ENCODE data around the gene KIFAP3.

Gene KIFAP3

DNA sequence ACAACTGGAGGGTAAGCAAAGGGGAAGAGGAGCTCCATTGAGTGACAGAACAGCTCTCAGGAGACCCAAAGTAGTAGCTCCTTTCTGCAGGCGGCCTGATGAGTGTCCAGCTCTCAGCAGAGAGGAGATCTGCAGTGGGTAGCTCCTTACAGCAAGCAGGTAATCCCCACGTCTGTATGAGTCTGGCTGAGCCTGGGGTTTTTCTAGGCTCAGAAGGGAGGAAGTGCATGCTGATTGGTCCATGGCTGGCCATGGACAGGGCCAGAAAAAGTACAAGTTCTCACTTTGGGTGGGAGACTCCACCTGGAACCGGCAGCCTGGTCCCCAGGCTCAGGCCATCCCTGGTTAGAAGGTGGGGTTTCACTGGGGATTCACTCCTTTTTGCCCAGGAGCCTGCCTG lies 129.9 kb downstream of the KIFAP3 start:
- H3K27ac ChIP-seq = no peak overlapping the region
- TF ChIP-seq, protein P1, sequence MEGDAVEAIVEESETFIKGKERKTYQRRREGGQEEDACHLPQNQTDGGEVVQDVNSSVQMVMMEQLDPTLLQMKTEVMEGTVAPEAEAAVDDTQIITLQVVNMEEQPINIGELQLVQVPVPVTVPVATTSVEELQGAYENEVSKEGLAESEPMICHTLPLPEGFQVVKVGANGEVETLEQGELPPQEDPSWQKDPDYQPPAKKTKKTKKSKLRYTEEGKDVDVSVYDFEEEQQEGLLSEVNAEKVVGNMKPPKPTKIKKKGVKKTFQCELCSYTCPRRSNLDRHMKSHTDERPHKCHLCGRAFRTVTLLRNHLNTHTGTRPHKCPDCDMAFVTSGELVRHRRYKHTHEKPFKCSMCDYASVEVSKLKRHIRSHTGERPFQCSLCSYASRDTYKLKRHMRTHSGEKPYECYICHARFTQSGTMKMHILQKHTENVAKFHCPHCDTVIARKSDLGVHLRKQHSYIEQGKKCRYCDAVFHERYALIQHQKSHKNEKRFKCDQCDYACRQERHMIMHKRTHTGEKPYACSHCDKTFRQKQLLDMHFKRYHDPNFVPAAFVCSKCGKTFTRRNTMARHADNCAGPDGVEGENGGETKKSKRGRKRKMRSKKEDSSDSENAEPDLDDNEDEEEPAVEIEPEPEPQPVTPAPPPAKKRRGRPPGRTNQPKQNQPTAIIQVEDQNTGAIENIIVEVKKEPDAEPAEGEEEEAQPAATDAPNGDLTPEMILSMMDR (IDR thresholded peaks at IDR 0.05) = no peak
- no peak for TF ChIP-seq ZFX (IDR thresholded peaks at IDR 0.05; ENCODE audit: borderline replicate concordance)

DNA sequence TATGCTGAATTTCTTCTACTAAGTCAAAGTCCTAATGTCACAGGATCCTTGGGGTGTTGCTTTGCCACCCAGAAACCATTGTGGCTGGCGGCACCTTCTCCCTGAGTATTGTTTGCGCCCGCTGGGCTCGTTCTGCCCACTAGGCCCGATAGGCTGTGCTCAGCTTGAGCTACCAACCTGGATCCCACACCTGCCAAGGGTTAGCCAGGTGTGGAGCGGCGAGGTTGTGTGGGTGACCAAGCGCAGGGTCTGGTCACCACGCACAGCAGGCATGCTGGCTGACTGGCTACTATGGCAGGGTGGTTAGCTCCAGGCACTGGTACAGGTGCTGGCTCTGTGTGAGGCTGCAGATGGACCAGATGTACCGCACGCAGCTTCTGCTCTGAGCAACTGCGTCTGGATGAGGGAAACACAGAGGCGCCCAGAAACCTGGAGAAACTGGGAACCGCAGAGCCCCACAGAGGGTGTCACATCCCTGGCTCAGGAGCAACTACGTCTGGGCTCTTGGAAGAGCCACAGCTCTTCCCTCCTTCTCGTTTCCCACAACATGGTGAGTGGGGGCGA lies 130.4 kb downstream of the KIFAP3 start:
- H3K27ac ChIP-seq = no peak overlapping the region
- no peak for TF ChIP-seq ZFX (IDR thresholded peaks at IDR 0.05; ENCODE audit: borderline replicate concordance)
- TF ChIP-seq, protein P1 (IDR thresholded peaks at IDR 0.05) = no peak

DNA sequence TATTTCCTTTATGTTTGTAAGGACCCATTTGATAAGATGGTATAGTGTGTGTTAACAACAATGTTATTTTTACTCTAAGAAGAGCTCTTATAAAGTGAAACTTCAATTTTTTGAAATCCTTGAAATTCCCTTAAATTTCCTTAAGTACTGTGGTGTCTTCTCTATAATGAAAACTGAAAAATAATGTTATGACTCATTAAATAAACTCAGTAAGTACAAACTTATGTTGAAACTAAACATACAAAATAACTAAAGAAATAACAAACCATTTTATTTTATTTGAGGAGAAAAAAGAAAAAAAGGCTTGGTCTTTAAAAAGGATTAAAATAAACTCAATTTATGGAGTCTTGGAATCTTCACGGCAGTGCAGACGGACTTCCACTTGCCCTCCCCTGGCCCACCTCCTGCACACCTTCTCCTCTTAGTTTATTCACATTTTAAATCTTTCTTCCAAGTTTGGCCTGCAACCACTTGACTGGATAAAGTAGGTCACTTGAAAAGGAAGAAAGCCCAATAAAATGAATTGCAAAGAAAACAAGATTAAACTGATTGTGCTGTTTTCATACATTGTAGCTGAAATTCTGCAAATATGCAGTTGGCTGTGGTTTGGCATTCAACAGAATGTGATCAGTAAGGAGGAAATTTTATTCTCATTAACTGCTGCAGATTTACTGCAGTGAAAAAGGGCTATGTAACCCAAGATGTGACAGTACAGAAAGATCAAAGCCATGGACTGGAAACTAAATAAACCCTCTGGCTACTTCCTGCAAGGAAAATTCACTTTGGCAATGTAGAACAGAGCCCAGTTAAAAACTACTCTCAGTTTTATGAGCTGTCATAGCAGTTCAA lies 132.3 kb downstream of the KIFAP3 start:
- no peak overlapping the region for H3K27ac ChIP-seq
- no peak for TF ChIP-seq ZFX (IDR thresholded peaks at IDR 0.05; ENCODE audit: borderline replicate concordance)
- TF ChIP-seq, protein P1 (IDR thresholded peaks at IDR 0.05) = no peak

DNA sequence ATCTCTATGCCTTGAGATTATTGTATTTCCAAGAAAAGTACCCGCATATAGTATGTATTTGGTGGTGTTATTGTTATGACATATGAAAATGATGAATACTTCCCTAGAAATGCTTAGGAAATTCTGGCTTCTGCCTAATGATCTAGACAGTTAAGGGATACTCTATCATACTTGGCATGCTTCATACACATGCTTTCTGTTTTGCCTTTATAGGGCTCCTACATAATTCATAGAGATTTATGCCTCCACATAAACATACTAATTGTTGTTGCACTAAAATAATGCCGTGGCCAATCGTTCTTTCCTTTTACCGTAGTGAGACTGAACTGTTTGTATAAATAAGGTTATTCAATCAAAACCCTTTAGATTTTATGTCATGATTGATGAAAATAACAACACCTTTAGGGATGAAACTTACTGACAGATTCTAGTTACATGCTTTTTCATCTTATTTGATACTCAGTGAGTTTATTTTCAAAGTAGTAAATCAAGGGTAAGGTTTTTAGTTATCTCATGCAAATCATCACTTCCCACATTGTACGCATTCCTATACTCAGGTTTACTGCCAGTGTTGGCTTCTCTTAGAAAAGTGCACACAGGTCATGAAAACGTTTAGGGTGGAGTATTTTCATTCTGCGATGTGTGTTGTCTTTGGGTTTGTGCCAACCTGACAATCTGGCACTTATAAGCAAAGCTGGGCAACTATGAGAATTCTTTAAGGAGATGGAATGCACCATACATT lies 140.3 kb downstream of the KIFAP3 start:
- H3K27ac ChIP-seq = no peak overlapping the region
- TF ChIP-seq, protein P1 (IDR thresholded peaks at IDR 0.05) = no peak
- no peak for TF ChIP-seq ZFX (IDR thresholded peaks at IDR 0.05; ENCODE audit: borderline replicate concordance)

DNA sequence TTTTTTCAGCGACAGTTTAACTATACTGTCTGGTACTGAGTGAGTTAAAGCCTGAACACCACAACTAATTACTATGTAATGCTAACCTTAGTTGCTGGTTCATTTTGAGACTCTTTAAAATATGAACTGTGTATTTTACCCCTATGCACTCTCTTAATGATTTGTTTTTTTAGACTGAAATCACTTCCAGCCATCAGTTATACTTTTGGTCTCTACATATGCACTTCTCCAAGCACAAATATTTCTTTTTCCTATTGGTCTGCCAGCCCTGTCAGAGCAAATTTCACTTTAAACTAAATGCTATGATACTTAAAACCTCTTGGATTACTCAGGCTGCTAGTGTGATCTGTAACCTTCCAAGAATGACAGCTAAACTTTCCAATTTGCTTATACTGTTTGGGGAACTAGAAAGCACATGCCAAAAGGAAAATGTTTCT lies 142.7 kb downstream of the KIFAP3 start:
- H3K27ac ChIP-seq = no peak overlapping the region
- no peak for TF ChIP-seq ZFX (IDR thresholded peaks at IDR 0.05; ENCODE audit: borderline replicate concordance)
- TF ChIP-seq, protein P1 (IDR thresholded peaks at IDR 0.05) = no peak

DNA sequence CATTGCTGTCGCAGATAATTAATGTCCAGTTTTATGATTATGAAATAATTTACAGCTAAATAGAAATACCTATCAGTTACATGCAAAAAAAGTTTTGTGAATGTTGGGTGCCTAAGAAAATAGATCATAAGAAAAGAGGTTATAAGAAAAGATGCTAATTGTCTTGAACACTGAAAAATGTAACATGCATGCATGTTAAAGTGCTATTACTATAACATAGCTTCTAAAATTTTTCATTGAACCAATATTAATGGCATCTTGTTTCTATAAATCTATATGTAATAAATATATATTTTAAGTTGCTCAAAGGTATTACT lies 145.3 kb downstream of the KIFAP3 start:
- TF ChIP-seq, protein P1 (IDR thresholded peaks at IDR 0.05) = peak; percentile 64
- no peak for TF ChIP-seq ZFX (IDR thresholded peaks at IDR 0.05; ENCODE audit: borderline replicate concordance)
- H3K27ac ChIP-seq = no peak overlapping the region
